Limb (tissue), 2 donors: ENCODE results near the gene HDHD5.

Experiments used
- DNase-seq, 2 donors: peaks; one replicate each; pipeline ENCODE4 v3.0.0-alpha.2; 2016; ENCODE audit errors: extremely low spot score in 2 of 2

HDHD5 gene

GRCh38 chr22:17106785-17107546 lies 52.1 kb downstream of the HDHD5 start:
- DNase-seq: no peak

GRCh38 chr22:17106161-17106784 lies 52.8 kb downstream of the HDHD5 start:
- peak in 1 of 2 donors; percentile 3 for DNase-seq

- DNase-seq: peak in 1 of 2 donors; percentile 14
Measured at GRCh38 chr22:17105143-17106129, 53.6 kb downstream of the HDHD5 start.

GRCh38 chr22:17104336-17104935 lies 54.6 kb downstream of the HDHD5 start:
- DNase-seq: no peak

- no peak for DNase-seq
Measured at GRCh38 chr22:17103351-17103750, 55.7 kb downstream of the HDHD5 start.

- DNase-seq: no peak
Measured at GRCh38 chr22:17102297-17102667, 56.8 kb downstream of the HDHD5 start.

GRCh38 chr22:17101475-17102296 lies 57.4 kb downstream of the HDHD5 start:
- no peak for DNase-seq

GRCh38 chr22:17100621-17101020 lies 58.5 kb downstream of the HDHD5 start:
- DNase-seq: no peak

- no peak for DNase-seq
Measured at GRCh38 chr22:17098379-17098819, 60.7 kb downstream of the HDHD5 start.

- DNase-seq: no peak
Measured at GRCh38 chr22:17097701-17098100, 61.4 kb downstream of the HDHD5 start.

- DNase-seq: no peak
Measured at GRCh38 chr22:17097062-17097461, 62.0 kb downstream of the HDHD5 start.

- no peak for DNase-seq
Measured at GRCh38 chr22:17096071-17096470, 63.0 kb downstream of the HDHD5 start.

- no peak for DNase-seq
Measured at GRCh38 chr22:17095538-17095937, 63.5 kb downstream of the HDHD5 start.

- DNase-seq: no peak
Measured at GRCh38 chr22:17093081-17093480, 66.0 kb downstream of the HDHD5 start.

- no peak for DNase-seq
Measured at GRCh38 chr22:17091851-17092250, 67.2 kb downstream of the HDHD5 start.

- DNase-seq: no peak
Measured at GRCh38 chr22:17090550-17090949, 68.5 kb downstream of the HDHD5 start.
